Lower lobe of right lung (tissue), 2 donors: ENCODE results near the gene ZNF335. TPM values are rescaled to one million over a fixed set of nuclear protein-coding genes. Genes with fewer than 3 reads are reported as not detected.

Experiments used
- ATAC-seq, 2 donors: fragments of 200-7000 bp; cut with Tn5 transposase; one replicate each; pipeline ENCODE4 v1.9.1; 2020 to 2022; ENCODE audit warnings: mild to moderate bottlenecking in 2 of 2, moderate library complexity in 2 of 2
- DNase-seq: peaks from one replicate; pipeline ENCODE4 v3.0.0-alpha.2; 2020
- H3K27ac ChIP-seq: fragments of 200-600 bp; one replicate; pipeline ENCODE4 v1.8.0; 2022
- H3K27me3 ChIP-seq: fragments of 200-600 bp; one replicate; pipeline ENCODE4 v1.8.0; 2022; ENCODE audit warnings: low read depth
- H3K36me3 ChIP-seq: fragments of 200-600 bp; one replicate; pipeline ENCODE4 v1.8.0; 2022; ENCODE audit warnings: mild to moderate bottlenecking
- H3K4me1 ChIP-seq: fragments of 200-600 bp; one replicate; pipeline ENCODE4 v1.8.0; 2022
- H3K4me3 ChIP-seq: fragments of 200-600 bp; one replicate; pipeline ENCODE4 v1.8.0; 2022; ENCODE audit warnings: mild to moderate bottlenecking
- H3K9me3 ChIP-seq: fragments of 200-600 bp; one replicate; pipeline ENCODE4 v1.8.0; 2022
- intact Hi-C: fragments of 100-400 bp; cut with DNase I; formaldehyde crosslinking; loops from one replicate; pipeline ENCODE4 v1.11.0; 2022
- total RNA-seq: library from RNA; stranded (reverse); fragmentation: NEBNext Ultra II Directional; extraction: Animal tissue kit (Norgen Biotek cat#: 25700); gene quantifications from one replicate; pipeline ENCODE4 v1.2.1, GENCODE V29; 2021
- TF ChIP-seq, protein P1 (sequence below): fragments of 200-600 bp; IDR thresholded peaks from one replicate; pipeline ENCODE4 v1.8.0; 2022; ENCODE audit warnings: antibody characterized with exemption, mild to moderate bottlenecking
- donor health status: DM: no; HTN: yes; CAD: no; lungs with severe emphysema.

The ZNF335 gene
- total RNA-seq, 1 donor from 2014 or later: 20.4 TPM

DNA sequence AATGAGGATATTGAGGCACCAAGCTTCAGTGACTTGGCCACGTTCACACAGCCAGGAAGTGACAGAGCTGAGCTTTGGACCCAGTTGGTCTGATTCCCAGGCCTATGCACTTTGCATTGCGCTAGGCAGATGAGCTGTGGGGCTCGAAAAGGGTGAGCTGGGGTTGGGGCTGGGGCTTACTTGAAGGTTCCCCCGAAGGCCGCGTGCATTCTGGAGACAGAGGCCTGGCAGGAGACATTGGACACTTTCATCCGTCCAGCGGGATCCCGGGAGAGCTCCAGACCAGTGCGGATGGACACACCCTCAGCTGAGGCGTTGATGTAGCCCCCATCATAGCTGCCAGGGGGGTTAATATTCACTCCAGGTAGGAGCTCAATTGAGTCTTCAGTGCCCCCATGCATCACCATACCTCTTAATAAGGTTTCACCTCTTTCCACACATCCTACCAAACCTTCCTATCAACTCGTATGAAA, 62.6 kb downstream of the ZNF335 start:
- no peak for DNase-seq
- Histone ChIP-seq H3K27me3 (peaks cover 4% of the 10 kb centered on the region), H3K27ac (no peak overlapping the region), H3K4me3 (no peak overlapping the region), H3K4me1 (peaks cover 30% of the 10 kb centered on the region), H3K36me3 (peaks cover 13% of the 10 kb centered on the region), H3K9me3 (no peaks in the 10 kb centered on the region)
- ATAC-seq: no peak
- TF ChIP-seq, protein P1, sequence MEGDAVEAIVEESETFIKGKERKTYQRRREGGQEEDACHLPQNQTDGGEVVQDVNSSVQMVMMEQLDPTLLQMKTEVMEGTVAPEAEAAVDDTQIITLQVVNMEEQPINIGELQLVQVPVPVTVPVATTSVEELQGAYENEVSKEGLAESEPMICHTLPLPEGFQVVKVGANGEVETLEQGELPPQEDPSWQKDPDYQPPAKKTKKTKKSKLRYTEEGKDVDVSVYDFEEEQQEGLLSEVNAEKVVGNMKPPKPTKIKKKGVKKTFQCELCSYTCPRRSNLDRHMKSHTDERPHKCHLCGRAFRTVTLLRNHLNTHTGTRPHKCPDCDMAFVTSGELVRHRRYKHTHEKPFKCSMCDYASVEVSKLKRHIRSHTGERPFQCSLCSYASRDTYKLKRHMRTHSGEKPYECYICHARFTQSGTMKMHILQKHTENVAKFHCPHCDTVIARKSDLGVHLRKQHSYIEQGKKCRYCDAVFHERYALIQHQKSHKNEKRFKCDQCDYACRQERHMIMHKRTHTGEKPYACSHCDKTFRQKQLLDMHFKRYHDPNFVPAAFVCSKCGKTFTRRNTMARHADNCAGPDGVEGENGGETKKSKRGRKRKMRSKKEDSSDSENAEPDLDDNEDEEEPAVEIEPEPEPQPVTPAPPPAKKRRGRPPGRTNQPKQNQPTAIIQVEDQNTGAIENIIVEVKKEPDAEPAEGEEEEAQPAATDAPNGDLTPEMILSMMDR: no peak
- intact Hi-C loops: no loop called here

DNA sequence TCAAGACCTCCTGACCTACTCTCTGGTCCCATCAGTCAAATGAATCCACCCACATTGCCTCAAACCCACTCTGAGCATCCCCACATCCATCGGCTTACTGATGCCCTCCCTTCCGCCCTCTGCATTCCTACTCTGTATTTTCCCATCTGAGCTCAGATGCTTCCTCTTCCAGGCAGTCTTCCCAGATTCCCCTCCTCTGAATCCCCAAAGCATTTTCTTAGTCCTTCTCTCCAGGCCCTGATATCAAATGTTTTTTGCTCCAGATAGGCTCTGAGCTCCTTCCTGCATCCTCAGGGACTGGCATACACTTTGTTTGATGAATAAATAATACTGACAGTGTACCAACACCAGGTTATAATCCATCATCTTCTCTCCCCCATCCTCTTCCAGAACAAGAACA, 63.9 kb downstream of the ZNF335 start:
- intact Hi-C loops: no loop called here
- DNase-seq: no peak
- TF ChIP-seq, protein P1: no peak

DNA sequence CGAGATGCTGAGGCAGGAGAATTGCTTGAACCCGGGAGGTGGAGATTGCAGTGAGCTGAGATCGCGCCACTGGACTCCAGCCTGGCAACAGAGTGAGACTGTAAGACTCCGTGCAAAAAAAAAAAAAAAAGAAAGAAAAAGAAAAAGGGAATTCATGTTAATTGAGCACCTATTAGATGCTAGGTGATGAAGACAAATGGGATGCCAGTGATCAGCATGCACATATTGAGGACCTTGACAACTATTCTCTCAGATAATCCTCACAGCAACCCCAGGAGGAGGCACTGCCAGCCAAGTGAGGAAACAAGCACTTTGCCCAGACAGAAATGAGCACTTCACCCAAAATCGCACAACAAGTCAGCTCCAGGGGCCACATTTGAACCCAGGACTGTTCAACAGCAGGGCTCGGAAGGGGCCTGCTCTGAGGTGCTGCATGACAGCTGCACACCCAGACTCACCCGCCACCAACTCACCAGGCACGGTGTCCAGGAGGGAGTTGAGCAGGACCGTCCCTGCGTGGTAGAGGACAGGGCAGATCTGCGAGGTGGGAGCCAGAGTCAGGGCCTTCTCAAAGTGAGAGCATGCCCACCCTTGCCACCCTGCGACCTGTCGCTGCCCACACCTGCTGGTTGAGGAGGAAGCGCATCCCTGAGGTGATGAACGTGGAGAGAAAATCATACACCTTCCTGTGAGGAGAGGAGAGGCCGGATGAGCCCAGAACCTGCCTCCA, 64.6 kb downstream of the ZNF335 start:
- peaks cover under 1% of the 10 kb centered on the region for H3K27me3 ChIP-seq
- DNase-seq (no peak), ATAC-seq (no peak)
- TF ChIP-seq, protein P1: no peak
- peaks cover 29% of the 10 kb centered on the region for H3K36me3 ChIP-seq
- intact Hi-C loops: no loop called here
- H3K27ac ChIP-seq: no peak overlapping the region
- no peak overlapping the region for H3K4me3 ChIP-seq
- no peaks in the 10 kb centered on the region for H3K9me3 ChIP-seq
- peaks cover 25% of the 10 kb centered on the region for H3K4me1 ChIP-seq

More for the DNA sequence above, 63.9 kb downstream of the ZNF335 start:
- H3K36me3 ChIP-seq: peaks cover 24% of the 10 kb centered on the region
- no peaks in the 10 kb centered on the region for H3K9me3 ChIP-seq
- H3K4me1 ChIP-seq: peaks cover 30% of the 10 kb centered on the region
- no peak for ATAC-seq
- H3K27me3 ChIP-seq: peaks cover 4% of the 10 kb centered on the region
- H3K4me3 ChIP-seq: no peak overlapping the region
- no peak overlapping the region for H3K27ac ChIP-seq

DNA sequence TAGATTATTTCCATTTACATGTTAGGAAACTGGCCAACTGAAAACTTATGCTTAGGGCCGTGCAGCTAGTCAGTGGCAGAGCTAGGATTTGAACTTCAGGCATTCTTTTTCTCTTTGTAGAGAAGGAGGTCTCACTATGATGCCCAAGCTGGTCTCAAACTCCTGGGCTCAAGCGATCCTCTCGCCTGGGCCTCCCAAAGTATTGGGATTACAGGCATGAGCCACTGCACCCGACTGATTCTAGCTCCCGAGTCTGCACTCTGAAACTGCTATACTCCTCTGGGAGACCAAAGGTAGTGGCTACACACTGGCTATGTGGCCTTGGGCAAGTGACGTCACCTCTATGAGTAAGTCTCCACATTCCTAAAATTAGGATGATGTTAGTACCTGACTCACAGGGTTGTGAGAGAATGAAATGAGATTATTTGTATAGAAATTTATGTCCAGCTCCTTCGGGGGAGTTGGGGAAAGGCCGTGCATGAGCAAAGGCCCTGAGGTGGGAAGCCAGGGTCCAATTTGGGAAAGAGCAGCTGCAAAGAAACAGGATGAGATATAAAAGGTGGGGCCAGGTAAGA, 66.4 kb downstream of the ZNF335 start:
- intact Hi-C loops: no loop called here
- ATAC-seq: no peak
- H3K4me3 ChIP-seq: no peak overlapping the region
- peaks cover 47% of the 10 kb centered on the region for H3K36me3 ChIP-seq
- H3K27ac ChIP-seq: no peak overlapping the region
- H3K9me3 ChIP-seq: no peaks in the 10 kb centered on the region
- DNase-seq: no peak
- H3K27me3 ChIP-seq: no peaks in the 10 kb centered on the region
- TF ChIP-seq, protein P1: no peak
- peaks cover 9% of the 10 kb centered on the region for H3K4me1 ChIP-seq

DNA sequence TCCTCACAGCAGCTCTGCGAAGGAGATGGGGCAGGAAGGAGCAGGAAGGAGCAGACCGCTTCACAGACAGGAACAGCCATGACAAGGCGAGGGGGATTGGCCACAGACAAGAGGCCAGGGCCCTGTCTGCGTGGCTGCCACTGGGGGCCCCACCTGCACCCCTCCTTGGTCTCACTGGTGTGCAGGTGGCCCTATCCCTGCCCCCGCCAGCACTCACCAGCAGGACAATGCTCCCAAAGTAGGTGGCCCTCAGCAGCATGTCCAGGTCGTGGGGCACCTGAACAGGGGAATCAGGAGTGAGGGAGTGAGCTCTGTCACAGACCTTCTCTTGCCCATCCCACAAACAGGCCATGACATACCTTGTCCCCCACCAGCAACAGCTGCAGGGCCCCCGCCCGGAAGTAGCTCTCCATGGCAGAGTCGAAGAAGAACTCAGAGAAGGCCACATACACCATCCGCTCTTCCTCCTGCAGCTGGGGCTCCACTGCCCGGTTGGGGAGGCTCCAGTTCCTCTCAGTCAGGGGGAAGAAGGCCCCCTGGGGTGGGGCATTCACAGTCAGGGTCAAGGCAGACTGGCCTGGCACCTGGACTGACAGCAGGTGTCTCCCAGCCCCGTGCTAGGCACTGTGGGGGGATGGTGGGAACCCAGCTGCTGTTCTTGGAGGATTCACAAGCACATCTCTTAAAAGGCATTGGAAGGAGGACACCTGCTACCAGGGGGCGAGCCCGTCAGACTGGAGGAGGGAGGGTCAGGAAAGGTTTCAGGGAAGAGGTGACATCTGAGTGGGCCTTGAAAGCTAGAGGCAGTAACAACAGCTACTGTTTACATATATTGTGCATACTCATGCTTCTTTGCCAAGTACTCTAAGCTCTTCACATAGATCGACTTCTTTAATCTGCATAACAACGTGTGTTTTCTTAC, 67.2 kb downstream of the ZNF335 start:
- H3K4me3 ChIP-seq: no peak overlapping the region
- DNase-seq (no peak), ATAC-seq (no peak)
- intact Hi-C loops: no loop called here
- peaks cover 3% of the 10 kb centered on the region for H3K4me1 ChIP-seq
- TF ChIP-seq, protein P1: no peak
- no peaks in the 10 kb centered on the region for H3K9me3 ChIP-seq
- no peaks in the 10 kb centered on the region for H3K27me3 ChIP-seq
- peaks cover 55% of the 10 kb centered on the region for H3K36me3 ChIP-seq
- no peak overlapping the region for H3K27ac ChIP-seq
